ENCODE measurements around the gene ICE2.

DNA sequence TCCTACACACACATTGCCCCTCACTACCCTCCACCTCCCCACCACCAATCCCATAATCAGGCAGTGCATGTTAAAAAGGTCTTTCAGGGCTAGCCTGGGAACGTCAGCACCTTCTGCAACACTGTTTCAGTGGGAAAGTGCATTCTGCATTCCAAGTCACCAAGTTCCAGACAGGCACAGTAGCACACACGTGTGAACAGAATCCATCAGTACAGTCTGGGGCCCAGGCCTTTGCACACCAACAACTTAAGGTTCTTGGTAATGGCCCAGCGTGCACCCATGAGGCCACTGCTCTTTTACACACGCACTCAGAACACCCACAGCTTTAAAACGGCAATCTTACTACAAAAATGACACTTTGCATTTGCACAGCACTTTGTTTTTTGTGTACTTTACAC is 82.4 kb downstream of the ICE2 start:
- no peak for TF ChIP-seq POLR2A (IDR thresholded peaks at IDR 0.05)
- TF ChIP-seq, protein P1, sequence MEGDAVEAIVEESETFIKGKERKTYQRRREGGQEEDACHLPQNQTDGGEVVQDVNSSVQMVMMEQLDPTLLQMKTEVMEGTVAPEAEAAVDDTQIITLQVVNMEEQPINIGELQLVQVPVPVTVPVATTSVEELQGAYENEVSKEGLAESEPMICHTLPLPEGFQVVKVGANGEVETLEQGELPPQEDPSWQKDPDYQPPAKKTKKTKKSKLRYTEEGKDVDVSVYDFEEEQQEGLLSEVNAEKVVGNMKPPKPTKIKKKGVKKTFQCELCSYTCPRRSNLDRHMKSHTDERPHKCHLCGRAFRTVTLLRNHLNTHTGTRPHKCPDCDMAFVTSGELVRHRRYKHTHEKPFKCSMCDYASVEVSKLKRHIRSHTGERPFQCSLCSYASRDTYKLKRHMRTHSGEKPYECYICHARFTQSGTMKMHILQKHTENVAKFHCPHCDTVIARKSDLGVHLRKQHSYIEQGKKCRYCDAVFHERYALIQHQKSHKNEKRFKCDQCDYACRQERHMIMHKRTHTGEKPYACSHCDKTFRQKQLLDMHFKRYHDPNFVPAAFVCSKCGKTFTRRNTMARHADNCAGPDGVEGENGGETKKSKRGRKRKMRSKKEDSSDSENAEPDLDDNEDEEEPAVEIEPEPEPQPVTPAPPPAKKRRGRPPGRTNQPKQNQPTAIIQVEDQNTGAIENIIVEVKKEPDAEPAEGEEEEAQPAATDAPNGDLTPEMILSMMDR (IDR thresholded peaks at IDR 0.05) = no peak
